HCT116 (cell line): ENCODE data around the gene KSR1. TPM values are rescaled to one million over a fixed set of nuclear protein-coding genes. Genes with fewer than 3 reads are reported as not detected.

Source experiments
- ATAC-seq: fragments of 200-7000 bp; cut with Tn5 transposase; 2 replicates; pipeline ENCODE4 v1.9.1; 2020; ENCODE audit warnings: mild to moderate bottlenecking, moderate library complexity
- BruUV-seq: library from RNA; stranded (reverse); fragments of 400-500 nt; replicated peaks from 2 replicates; lab custom pipeline; 2021; lab: Mats Ljungman, UMichigan
- CTCF ChIA-PET: fragments of 300-600 bp; sonication (Branson Sonifier 250); formaldehyde crosslinking; loops from one replicate; lab custom pipeline; 2021; ENCODE audit warnings: antibody characterized with exemption; lab: Charles Lee
- POLR2A ChIA-PET: fragments of 300-600, 350-600 bp; sonication (Branson Sonifier 250); formaldehyde crosslinking; loops from one replicate; lab custom pipeline; 2021; ENCODE audit warnings: antibody characterized with exemption; lab: Charles Lee
- RAD21 ChIA-PET, 2 experiments: fragments of 300-600 bp; sonication (Branson Sonifier 250); formaldehyde crosslinking; loops; one replicate each; lab custom pipeline; 2023; ENCODE audit warnings: low total read pairs in 2 of 2; ENCODE audit not compliant: uncharacterized antibody in 2 of 2, unreplicated experiment in 2 of 2, low non-redundant PET in 1 of 2; lab: Charles Lee
- DNase-seq: peaks from one replicate; pipeline ENCODE4 v3.0.0-alpha.2; 2010; ENCODE audit warnings: low read depth, low spot score
- H2AFZ ChIP-seq: fragments of 200-600 bp; shearing (Covaris generic), sonication (generic); 2 replicates; pipeline ENCODE4 v1.6.1; 2017; ENCODE audit warnings: low read depth, mixed run types, mixed read lengths, antibody characterized with exemption, low read length; ENCODE audit not compliant: poor library complexity, severe bottlenecking
- H3K27ac ChIP-seq: 2 replicates; pipeline ENCODE4 v1.5.1; 2012; ENCODE audit warnings: low read depth, low read length
- H3K27me3 ChIP-seq: fragments of 200-600 bp; sonication (generic); 2 replicates; pipeline ENCODE4 v1.6.1; 2016; ENCODE audit warnings: mixed run types, low read length, mixed read lengths; ENCODE audit not compliant: insufficient read depth
- H3K36me3 ChIP-seq, 2 experiments: fragments of 200-500 bp in 1 of 2; fragments of 200-600 bp in 1 of 2; sonication (Bioruptor generic) in 1 of 2; sonication (generic) in 1 of 2; 2 replicates each; pipeline versions ENCODE4 v1.5.1 to v1.6.1; 2014 to 2016; ENCODE audit warnings: low read length in 2 of 2, inconsistent platforms in 1 of 2, mixed read lengths in 1 of 2, mixed run types in 1 of 2; ENCODE audit not compliant: insufficient read depth in 2 of 2, control insufficient read depth in 1 of 2
- H3K4me1 ChIP-seq, 2 experiments: fragments of 200-600 bp in 1 of 2; sonication (generic) in 1 of 2; 2 replicates each; pipeline versions ENCODE4 v1.5.1 to v1.6.1; 2012 to 2017; ENCODE audit warnings: low read length in 2 of 2, inconsistent platforms in 1 of 2, mild to moderate bottlenecking in 1 of 2, mixed read lengths in 1 of 2, mixed run types in 1 of 2, moderate library complexity in 1 of 2; ENCODE audit not compliant: insufficient read depth in 2 of 2, control insufficient read depth in 1 of 2
- H3K4me2 ChIP-seq: fragments of 200-600 bp; sonication (generic); 2 replicates; pipeline ENCODE4 v1.6.1; 2017; ENCODE audit warnings: mixed run types, low read length, mixed read lengths
- H3K4me3 ChIP-seq, 2 experiments: fragments of 200-600 bp in 1 of 2; sonication (generic) in 1 of 2; replicated peaks in 1 of 2; 2 replicates each; pipeline ENCODE4 v1.5.1; 2011 to 2016; ENCODE audit warnings: low read length in 2 of 2, control low read depth in 1 of 2, low read depth in 1 of 2, mild to moderate bottlenecking in 1 of 2, mixed read lengths in 1 of 2, mixed run types in 1 of 2
- H3K79me2 ChIP-seq: fragments of 200-600 bp; sonication (generic); 2 replicates; pipeline ENCODE4 v1.6.1; 2017; ENCODE audit warnings: mild to moderate bottlenecking, mixed run types, low read length, moderate library complexity, mixed read lengths; ENCODE audit not compliant: insufficient read depth
- H3K9ac ChIP-seq: fragments of 200-600 bp; sonication (generic); 2 replicates; pipeline ENCODE4 v1.6.1; 2016; ENCODE audit warnings: low read length, mixed read lengths
- H3K9me2 ChIP-seq: fragments of 200-600 bp; sonication (generic), shearing (Covaris generic); 2 replicates; pipeline ENCODE4 v1.6.1; 2017; ENCODE audit warnings: mixed run types, mild to moderate bottlenecking, moderate library complexity; ENCODE audit not compliant: insufficient read depth
- H3K9me3 ChIP-seq, 2 experiments: fragments of 200-500 bp in 1 of 2; fragments of 200-600 bp in 1 of 2; sonication (Bioruptor generic) in 1 of 2; sonication (generic) in 1 of 2; 2 replicates each; pipeline ENCODE4 v1.6.1; 2014 to 2017; ENCODE audit warnings: low read length in 2 of 2, mixed read lengths in 2 of 2, inconsistent platforms in 1 of 2, low read depth in 1 of 2, mild to moderate bottlenecking in 1 of 2, mixed run types in 1 of 2, moderate library complexity in 1 of 2; ENCODE audit not compliant: control insufficient read depth in 1 of 2, insufficient read depth in 1 of 2
- H4K20me1 ChIP-seq: fragments of 200-600 bp; sonication (generic), shearing (Covaris generic); 2 replicates; pipeline ENCODE4 v1.6.1; 2017; ENCODE audit warnings: mixed run types, mild to moderate bottlenecking, moderate library complexity; ENCODE audit not compliant: insufficient read depth
- CBX3 ChIP-seq: IDR thresholded peaks from 2 replicates; pipeline ENCODE4 v1.6.1; 2012; ENCODE audit warnings: low read depth
- CEBPB ChIP-seq: IDR thresholded peaks from 2 replicates; pipeline ENCODE4 v1.6.1; 2012; ENCODE audit warnings: low read depth
- EGR1 ChIP-seq: IDR thresholded peaks from 2 replicates; pipeline ENCODE4 v1.6.1; 2012; ENCODE audit warnings: low read depth
- ELF1 ChIP-seq: IDR thresholded peaks from 2 replicates; pipeline ENCODE4 v1.6.1; 2012; ENCODE audit warnings: low read depth, borderline replicate concordance
- EZH2 ChIP-seq: fragments of 200-600 bp; sonication (generic); IDR thresholded peaks from 2 replicates; pipeline ENCODE4 v1.6.1; 2017; ENCODE audit warnings: antibody characterized with exemption, mixed run types
- EZH2phosphoT487 ChIP-seq: fragments of 200-600 bp; IDR thresholded peaks from 2 replicates; pipeline ENCODE4 v1.6.1; 2018; ENCODE audit warnings: antibody characterized with exemption, borderline replicate concordance
- FOSL1 ChIP-seq: IDR thresholded peaks from 2 replicates; pipeline ENCODE4 v1.6.1; 2012; ENCODE audit warnings: low read depth
- POLR2AphosphoS5 ChIP-seq: IDR thresholded peaks from 2 replicates; pipeline ENCODE4 v1.6.1; 2011; ENCODE audit warnings: mild to moderate bottlenecking, low read depth, low read length, moderate library complexity
- RAD21 ChIP-seq: IDR thresholded peaks from 2 replicates; pipeline ENCODE4 v1.6.1; 2012; ENCODE audit warnings: low read depth, mild to moderate bottlenecking
- SIN3A ChIP-seq: IDR thresholded peaks from 2 replicates; pipeline ENCODE4 v1.6.1; 2012; ENCODE audit warnings: low read depth
- SP1 ChIP-seq: IDR thresholded peaks from 2 replicates; pipeline ENCODE4 v1.6.1; 2012; ENCODE audit warnings: low read depth
- SRF ChIP-seq: IDR thresholded peaks from 2 replicates; pipeline ENCODE4 v1.6.1; 2012; ENCODE audit warnings: low read depth
- TCF7L2 ChIP-seq: IDR thresholded peaks from 2 replicates; pipeline ENCODE4 v1.7.0; 2011; ENCODE audit warnings: borderline replicate concordance, inconsistent platforms; ENCODE audit not compliant: insufficient read depth, insufficient read length; ENCODE audit errors: extremely low read depth
- YY1 ChIP-seq: IDR thresholded peaks from 2 replicates; pipeline ENCODE4 v1.6.1; 2011; ENCODE audit warnings: low read length, low read depth, moderate library complexity, mild to moderate bottlenecking; ENCODE audit not compliant: insufficient replicate concordance; ENCODE audit errors: extremely low read depth
- ZFX ChIP-seq: fragments of 450-650 bp; IDR thresholded peaks from 2 replicates; pipeline ENCODE4 v1.6.1; 2017
- ZNF274 ChIP-seq: fragments of 200-500 bp; sonication (Bioruptor generic); IDR thresholded peaks from 2 replicates; pipeline ENCODE4 v1.6.1; 2014; ENCODE audit warnings: mild to moderate bottlenecking, low read depth, low read length, inconsistent platforms
- intact Hi-C: fragments of 100-400 bp; cut with micrococcal nuclease; formaldehyde crosslinking; loops from 2 replicates; pipeline ENCODE4 v1.10.0; 2022
- total RNA-seq: library from RNA; stranded (reverse); gene quantifications from one replicate; pipeline ENCODE4 v1.2.1, GENCODE V29; 2021; ENCODE audit not compliant: unreplicated experiment
- TF ChIP-seq, protein P1 (sequence below): IDR thresholded peaks from 2 replicates; pipeline ENCODE4 v1.6.1; 2012; ENCODE audit warnings: low read depth
- TF ChIP-seq, protein P2 (sequence below): IDR thresholded peaks from 2 replicates; pipeline ENCODE4 v1.6.1; 2011; ENCODE audit warnings: mild to moderate bottlenecking, low read length, moderate library complexity; ENCODE audit not compliant: insufficient replicate concordance; ENCODE audit errors: extremely low read depth
- TF ChIP-seq, protein P3 (sequence below), 3 experiments: fragments of 200-600 bp in 1 of 3; sonication (generic) in 1 of 3; IDR thresholded peaks in 2 of 3; conservative IDR thresholded peaks in 1 of 3; 2 replicates each; pipeline ENCODE4 v1.5.1; 2012 to 2017; ENCODE audit warnings: low read depth in 2 of 3, low read length in 2 of 3, antibody characterized with exemption in 1 of 3, borderline replicate concordance in 1 of 3, control low read depth in 1 of 3, mild to moderate bottlenecking in 1 of 3, mixed read lengths in 1 of 3, mixed run types in 1 of 3, moderate library complexity in 1 of 3; ENCODE audit not compliant: insufficient read depth in 1 of 3
- TF ChIP-seq, protein P4 (sequence below): IDR thresholded peaks from 2 replicates; pipeline ENCODE4 v1.6.1; 2012

The KSR1 gene
- total RNA-seq, 1 experiment from 2014 or later = 16.5 TPM

DNA sequence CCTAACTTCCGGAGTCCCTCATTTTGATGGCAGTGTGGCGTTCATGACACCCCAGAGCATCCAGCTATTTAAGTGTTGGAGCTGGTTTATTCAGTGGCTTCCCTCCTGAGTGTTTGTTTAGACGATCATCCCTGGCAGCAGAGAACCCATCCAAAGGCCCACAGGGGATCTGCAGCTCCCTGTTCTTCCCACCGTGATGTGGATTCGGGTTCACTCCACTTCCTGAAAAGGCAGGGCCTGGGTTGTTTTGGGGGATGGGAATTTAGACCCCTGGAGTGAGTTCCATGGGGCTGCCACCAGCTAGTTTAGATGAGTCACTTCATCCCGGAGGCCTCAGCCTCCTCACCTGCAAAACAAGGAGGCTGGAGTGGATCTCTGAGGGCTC lies 2.3 kb downstream of the KSR1 start (continued):
- TF ChIP-seq, protein P1, sequence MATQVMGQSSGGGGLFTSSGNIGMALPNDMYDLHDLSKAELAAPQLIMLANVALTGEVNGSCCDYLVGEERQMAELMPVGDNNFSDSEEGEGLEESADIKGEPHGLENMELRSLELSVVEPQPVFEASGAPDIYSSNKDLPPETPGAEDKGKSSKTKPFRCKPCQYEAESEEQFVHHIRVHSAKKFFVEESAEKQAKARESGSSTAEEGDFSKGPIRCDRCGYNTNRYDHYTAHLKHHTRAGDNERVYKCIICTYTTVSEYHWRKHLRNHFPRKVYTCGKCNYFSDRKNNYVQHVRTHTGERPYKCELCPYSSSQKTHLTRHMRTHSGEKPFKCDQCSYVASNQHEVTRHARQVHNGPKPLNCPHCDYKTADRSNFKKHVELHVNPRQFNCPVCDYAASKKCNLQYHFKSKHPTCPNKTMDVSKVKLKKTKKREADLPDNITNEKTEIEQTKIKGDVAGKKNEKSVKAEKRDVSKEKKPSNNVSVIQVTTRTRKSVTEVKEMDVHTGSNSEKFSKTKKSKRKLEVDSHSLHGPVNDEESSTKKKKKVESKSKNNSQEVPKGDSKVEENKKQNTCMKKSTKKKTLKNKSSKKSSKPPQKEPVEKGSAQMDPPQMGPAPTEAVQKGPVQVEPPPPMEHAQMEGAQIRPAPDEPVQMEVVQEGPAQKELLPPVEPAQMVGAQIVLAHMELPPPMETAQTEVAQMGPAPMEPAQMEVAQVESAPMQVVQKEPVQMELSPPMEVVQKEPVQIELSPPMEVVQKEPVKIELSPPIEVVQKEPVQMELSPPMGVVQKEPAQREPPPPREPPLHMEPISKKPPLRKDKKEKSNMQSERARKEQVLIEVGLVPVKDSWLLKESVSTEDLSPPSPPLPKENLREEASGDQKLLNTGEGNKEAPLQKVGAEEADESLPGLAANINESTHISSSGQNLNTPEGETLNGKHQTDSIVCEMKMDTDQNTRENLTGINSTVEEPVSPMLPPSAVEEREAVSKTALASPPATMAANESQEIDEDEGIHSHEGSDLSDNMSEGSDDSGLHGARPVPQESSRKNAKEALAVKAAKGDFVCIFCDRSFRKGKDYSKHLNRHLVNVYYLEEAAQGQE = no peak
- no peak for TF ChIP-seq ZFX
- TF ChIP-seq, all 23 proteins: peak for 0

DNA sequence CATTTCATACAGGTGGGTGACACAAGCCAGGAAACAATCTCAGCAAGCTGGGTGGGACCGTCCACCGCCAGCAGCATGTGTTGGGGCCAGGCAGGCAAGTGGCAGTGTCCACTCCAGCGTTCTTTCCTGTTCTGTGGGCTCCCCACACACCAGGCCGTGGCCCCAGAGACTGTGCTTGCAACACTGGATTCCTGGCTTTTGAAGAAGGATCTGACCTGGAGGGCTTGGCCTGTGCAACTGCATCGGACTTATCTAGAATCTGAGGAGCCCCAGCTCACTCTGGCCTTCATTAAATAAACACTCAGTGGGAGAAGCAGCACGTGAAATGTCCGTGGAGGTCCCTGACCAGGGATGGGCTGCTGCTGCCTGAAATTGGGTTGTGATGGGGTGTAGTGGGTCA lies 3.2 kb downstream of the KSR1 start:
- DNase-seq (no peak), ATAC-seq (no peak)
- Histone ChIP-seq H3K4me2 (no peak overlapping the region), H3K4me3 (no peak overlapping the region), H3K9me2 (no peaks in the 10 kb centered on the region), H3K4me1 (peaks cover 17 to 26% of the 10 kb centered on the region in 2 experiments), H4K20me1 (no peaks in the 10 kb centered on the region), H2AFZ (no peak overlapping the region), H3K27me3 (no peaks in the 10 kb centered on the region), H3K27ac (no peak overlapping the region), H3K79me2 (peaks cover 6% of the 10 kb centered on the region; the same call in 1 of the 2 replicates), H3K9ac (no peak overlapping the region), H3K36me3 (no peaks in the 10 kb centered on the region), H3K9me3 (no peaks in the 10 kb centered on the region)
- POLR2A ChIA-PET = no interaction called here
- BruUV-seq = no TSS peak
- TF ChIP-seq TCF7L2 (no peak), CBX3 (no peak), EZH2 (no peak), FOSL1 (no peak), RAD21 (no peak), YY1 (no peak), ZFX (no peak), EGR1 (no peak), ELF1 (no peak), ZNF274 (no peak), POLR2AphosphoS5 (no peak), SIN3A (no peak), SRF (no peak), CEBPB (no peak), EZH2phosphoT487 (no peak), SP1 (no peak)
- TF ChIP-seq, protein P2, sequence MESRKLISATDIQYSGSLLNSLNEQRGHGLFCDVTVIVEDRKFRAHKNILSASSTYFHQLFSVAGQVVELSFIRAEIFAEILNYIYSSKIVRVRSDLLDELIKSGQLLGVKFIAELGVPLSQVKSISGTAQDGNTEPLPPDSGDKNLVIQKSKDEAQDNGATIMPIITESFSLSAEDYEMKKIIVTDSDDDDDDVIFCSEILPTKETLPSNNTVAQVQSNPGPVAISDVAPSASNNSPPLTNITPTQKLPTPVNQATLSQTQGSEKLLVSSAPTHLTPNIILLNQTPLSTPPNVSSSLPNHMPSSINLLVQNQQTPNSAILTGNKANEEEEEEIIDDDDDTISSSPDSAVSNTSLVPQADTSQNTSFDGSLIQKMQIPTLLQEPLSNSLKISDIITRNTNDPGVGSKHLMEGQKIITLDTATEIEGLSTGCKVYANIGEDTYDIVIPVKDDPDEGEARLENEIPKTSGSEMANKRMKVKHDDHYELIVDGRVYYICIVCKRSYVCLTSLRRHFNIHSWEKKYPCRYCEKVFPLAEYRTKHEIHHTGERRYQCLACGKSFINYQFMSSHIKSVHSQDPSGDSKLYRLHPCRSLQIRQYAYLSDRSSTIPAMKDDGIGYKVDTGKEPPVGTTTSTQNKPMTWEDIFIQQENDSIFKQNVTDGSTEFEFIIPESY = no peak
- TF ChIP-seq, protein P3, sequence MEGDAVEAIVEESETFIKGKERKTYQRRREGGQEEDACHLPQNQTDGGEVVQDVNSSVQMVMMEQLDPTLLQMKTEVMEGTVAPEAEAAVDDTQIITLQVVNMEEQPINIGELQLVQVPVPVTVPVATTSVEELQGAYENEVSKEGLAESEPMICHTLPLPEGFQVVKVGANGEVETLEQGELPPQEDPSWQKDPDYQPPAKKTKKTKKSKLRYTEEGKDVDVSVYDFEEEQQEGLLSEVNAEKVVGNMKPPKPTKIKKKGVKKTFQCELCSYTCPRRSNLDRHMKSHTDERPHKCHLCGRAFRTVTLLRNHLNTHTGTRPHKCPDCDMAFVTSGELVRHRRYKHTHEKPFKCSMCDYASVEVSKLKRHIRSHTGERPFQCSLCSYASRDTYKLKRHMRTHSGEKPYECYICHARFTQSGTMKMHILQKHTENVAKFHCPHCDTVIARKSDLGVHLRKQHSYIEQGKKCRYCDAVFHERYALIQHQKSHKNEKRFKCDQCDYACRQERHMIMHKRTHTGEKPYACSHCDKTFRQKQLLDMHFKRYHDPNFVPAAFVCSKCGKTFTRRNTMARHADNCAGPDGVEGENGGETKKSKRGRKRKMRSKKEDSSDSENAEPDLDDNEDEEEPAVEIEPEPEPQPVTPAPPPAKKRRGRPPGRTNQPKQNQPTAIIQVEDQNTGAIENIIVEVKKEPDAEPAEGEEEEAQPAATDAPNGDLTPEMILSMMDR (IDR thresholded peaks at IDR 0.05 in 2 of 3, conservative IDR thresholded peaks at IDR 0.05 in 1 of 3; ENCODE audit: borderline replicate concordance in 1 of 3, insufficient read depth in 1 of 3, low read depth in 2 of 3, low read length in 2 of 3) = no peak
- TF ChIP-seq, protein P4, sequence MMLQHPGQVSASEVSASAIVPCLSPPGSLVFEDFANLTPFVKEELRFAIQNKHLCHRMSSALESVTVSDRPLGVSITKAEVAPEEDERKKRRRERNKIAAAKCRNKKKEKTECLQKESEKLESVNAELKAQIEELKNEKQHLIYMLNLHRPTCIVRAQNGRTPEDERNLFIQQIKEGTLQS = no peak
- CTCF ChIA-PET = no interaction called here
- RAD21 ChIA-PET = no interaction called here
- intact Hi-C loops = no loop called here
